Esophagus squamous epithelium (tissue), 5 donors: ENCODE data around the gene NQO2. TPM values are rescaled to one million over a fixed set of nuclear protein-coding genes. Genes with fewer than 3 reads are reported as not detected.

Experiments
- DNase-seq: peaks from one replicate; lab custom pipeline; 2025; lab: John Stamatoyannopoulos, UW
- H3K27ac ChIP-seq, 4 donors: fragments of 200-600 bp; sonication (generic); one replicate each; pipeline ENCODE4 v1.5.1; 2016 to 2019; ENCODE audit warnings: mild to moderate bottlenecking in 1 of 4
- H3K27me3 ChIP-seq, 4 donors: fragments of 200-600 bp; sonication (generic); 1 replicate in 3 of 4; 2 replicates in 1 of 4; pipeline versions ENCODE4 v1.5.1 to v1.6.0; 2017 to 2021; ENCODE audit warnings: antibody characterized with exemption in 1 of 4
- H3K36me3 ChIP-seq, 3 donors: fragments of 200-600 bp; sonication (generic); one replicate each; pipeline ENCODE4 v1.5.1; 2016 to 2019
- H3K4me1 ChIP-seq, 3 donors: fragments of 200-600 bp; sonication (generic); one replicate each; pipeline ENCODE4 v1.5.1; 2017 to 2019
- H3K4me3 ChIP-seq, 4 donors: fragments of 200-600 bp; sonication (generic); 1 replicate in 3 of 4; 2 replicates in 1 of 4; pipeline ENCODE4 v1.5.1; 2016 to 2019; ENCODE audit warnings: mild to moderate bottlenecking in 2 of 4, moderate library complexity in 1 of 4
- H3K9me3 ChIP-seq, 3 donors: fragments of 200-600 bp; sonication (generic); one replicate each; pipeline ENCODE4 v1.5.1; 2016 to 2019
- CTCF ChIP-seq, 6 experiments: fragments of 450-650 bp in 4 of 6; fragments of 200-600 bp in 2 of 6; sonication (generic) in 2 of 6; IDR thresholded peaks; one replicate each; pipeline ENCODE4 v1.5.1; 2016 to 2019; ENCODE audit warnings: antibody characterized with exemption in 6 of 6, mild to moderate bottlenecking in 4 of 6, moderate library complexity in 4 of 6
- POLR2A ChIP-seq, 4 donors: fragments of 450-650 bp; IDR thresholded peaks; one replicate each; pipeline ENCODE4 v1.6.1; 2017; ENCODE audit warnings: antibody characterized with exemption in 4 of 4, mild to moderate bottlenecking in 4 of 4, moderate library complexity in 3 of 4
- WGBS, 2 donors: methylation state at CpG; one replicate each; pipeline ENCODE4 v1.1.5; 2018; 5-methylcytosine and 5-hydroxymethylcytosine counted together
- intact Hi-C: fragments of 100-400 bp; cut with DNase I; formaldehyde crosslinking; loops from one replicate; pipeline ENCODE4 v1.15.0; 2022
- total RNA-seq, 4 donors: library from RNA; depleted of rRNA; stranded (reverse); fragments of >200 nt; gene quantifications; one replicate each; pipeline ENCODE4 v1.1.0, GENCODE V29; 2016
- donor health status: DM: yes; HTN: yes; CAD: no.

NQO2 gene
- total RNA-seq, 4 donors from 2014 or later, result 18.7 to 38.3 (median 26.5) TPM

GRCh38 chr6:3035397-3035796 lies 35.7 kb downstream of the NQO2 start:
- Histone ChIP-seq H3K36me3 (no peaks in the 10 kb centered on the region), H3K4me1 (peaks cover 0 to 10% (median 0%) of the 10 kb centered on the region in 3 donors), H3K4me3 (no peak overlapping the region), H3K9me3 (no peaks in the 10 kb centered on the region), H3K27me3 (no peaks in the 10 kb centered on the region), H3K27ac (no peak overlapping the region)
- WGBS, 2 donors, result 81 to 84% methylated on average over 5 of the region's 5 CpGs
- no peak for TF ChIP-seq POLR2A (IDR thresholded peaks at IDR 0.05)
- TF ChIP-seq CTCF (IDR thresholded peaks at IDR 0.05), result no peak
- no peak for DNase-seq
- intact Hi-C loops, result no loop called here

DNA sequence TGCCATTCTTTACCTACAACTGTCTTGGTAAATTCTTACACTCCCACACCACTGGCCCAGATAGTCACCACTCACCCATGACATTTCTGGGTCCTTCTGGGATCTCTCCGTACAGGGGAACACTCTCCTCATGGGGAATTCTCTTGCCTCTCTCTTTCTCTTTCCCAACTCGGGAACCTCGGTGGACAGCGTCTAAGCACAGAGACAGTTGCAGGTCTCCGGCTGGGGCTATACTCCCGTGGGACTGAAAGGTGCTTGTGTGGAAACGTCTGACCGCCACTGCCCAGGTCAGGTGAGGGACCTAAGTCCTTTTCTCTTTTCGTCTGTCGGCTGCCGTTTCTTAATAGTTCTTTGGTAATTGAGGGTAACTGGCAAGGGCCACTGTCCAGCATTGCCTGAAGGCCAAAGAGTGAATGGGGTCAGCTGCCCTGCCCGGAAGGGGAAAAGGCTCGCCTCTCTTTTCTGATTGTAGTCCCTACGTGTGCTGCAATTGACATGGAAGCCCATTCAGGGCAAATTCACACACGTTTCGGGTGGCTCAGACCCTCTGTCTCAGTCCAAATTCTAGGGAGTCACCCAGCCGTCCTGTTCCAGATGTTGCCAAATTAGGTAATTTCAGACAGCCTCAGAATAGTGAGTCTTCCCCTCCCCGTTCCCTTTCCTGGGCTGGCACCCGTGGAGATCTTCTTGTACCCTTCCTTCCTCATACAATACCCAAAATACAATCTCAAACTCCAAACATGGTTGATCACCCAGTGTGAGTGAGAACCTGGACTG lies 37.4 kb downstream of the NQO2 start:
- no peak overlapping the region for H3K27ac ChIP-seq

DNA sequence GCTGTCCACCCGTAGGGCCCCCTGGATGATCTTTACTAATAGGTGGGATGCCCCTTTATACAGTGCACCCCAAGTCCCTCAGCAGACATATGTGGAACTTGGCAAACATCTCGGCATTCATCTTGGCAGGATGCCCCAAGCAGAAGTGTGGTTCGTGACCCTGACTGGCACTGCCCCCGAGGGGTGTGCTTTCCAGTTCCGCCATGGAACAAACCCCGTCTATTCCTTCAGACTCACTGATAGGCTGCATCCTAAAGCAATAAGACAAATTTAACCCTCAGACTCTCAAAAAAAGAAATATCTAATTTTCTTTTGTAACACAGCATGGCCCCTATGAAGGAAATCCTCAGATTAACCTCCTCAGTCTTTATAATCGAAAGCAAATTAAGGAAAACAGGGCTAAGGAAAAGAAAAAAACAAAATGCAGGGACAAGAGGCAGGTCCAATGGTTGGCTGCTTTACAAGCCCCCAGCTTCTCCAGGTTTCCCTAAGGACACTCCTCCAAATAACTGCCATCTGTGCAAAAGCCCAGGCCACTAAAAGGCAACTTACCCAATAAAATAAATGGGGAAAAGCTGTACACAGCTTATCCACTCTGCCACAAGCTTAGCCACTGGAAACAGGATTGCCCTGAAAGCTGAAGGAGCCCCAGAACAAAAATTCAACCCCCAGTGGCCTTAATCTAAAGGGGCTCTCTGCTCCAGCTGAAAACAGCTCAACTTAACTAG lies 38.1 kb downstream of the NQO2 start:
- no peak for DNase-seq
- TF ChIP-seq CTCF (IDR thresholded peaks at IDR 0.05), result no peak
- TF ChIP-seq POLR2A (IDR thresholded peaks at IDR 0.05), result no peak
- Histone ChIP-seq H3K36me3 (no peaks in the 10 kb centered on the region), H3K27ac (no peak overlapping the region), H3K4me3 (no peak overlapping the region), H3K27me3 (no peaks in the 10 kb centered on the region), H3K4me1 (peaks cover 0 to 10% (median 0%) of the 10 kb centered on the region in 3 donors), H3K9me3 (no peaks in the 10 kb centered on the region)
- intact Hi-C loops, result no loop called here
- 41 to 42% methylated on average over 6 to 7 of the region's 7 CpGs for WGBS, 2 donors

More for the DNA sequence above, 37.4 kb downstream of the NQO2 start:
- DNase-seq, result no peak
- no peak overlapping the region for H3K4me3 ChIP-seq
- TF ChIP-seq POLR2A (IDR thresholded peaks at IDR 0.05) (no peak), CTCF (IDR thresholded peaks at IDR 0.05) (no peak)
- intact Hi-C loops, result no loop called here
- no peaks in the 10 kb centered on the region for H3K9me3 ChIP-seq
- no peaks in the 10 kb centered on the region for H3K27me3 ChIP-seq
- 71 to 79% methylated on average over 16 of the region's 19 CpGs for WGBS, 2 donors
- H3K36me3 ChIP-seq, result no peaks in the 10 kb centered on the region
- peaks cover 0 to 10% (median 0%) of the 10 kb centered on the region in 3 donors for H3K4me1 ChIP-seq

DNA sequence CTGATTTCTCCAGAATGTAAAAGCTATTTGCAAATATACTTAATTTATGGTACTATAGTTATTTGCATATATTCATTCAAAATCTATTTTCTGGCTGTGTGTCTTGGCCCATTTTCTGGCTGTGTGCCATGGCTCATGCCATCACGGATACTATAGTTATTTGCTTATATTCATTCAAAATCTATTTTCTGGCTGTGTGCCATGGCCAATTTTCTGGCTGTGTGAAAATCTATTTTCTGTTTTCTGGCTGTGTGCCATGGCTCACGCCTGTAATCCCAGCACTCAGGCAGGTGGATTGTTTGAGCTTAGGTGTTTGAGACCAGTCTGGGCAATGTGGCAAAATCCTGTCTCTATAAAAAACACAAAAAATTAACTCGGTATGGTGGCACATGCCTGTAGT lies 39.7 kb downstream of the NQO2 start:
- WGBS, 2 donors, result 24 to 33% methylated on average over 2 to 3 of the region's 3 CpGs
- no peaks in the 10 kb centered on the region for H3K9me3 ChIP-seq
- no peaks in the 10 kb centered on the region for H3K36me3 ChIP-seq
- no peak overlapping the region for H3K27ac ChIP-seq
- H3K4me1 ChIP-seq, result peaks cover 0 to 10% (median 0%) of the 10 kb centered on the region in 3 donors
- no peak for TF ChIP-seq CTCF (IDR thresholded peaks at IDR 0.05)
- no peak for TF ChIP-seq POLR2A (IDR thresholded peaks at IDR 0.05)
- no peak overlapping the region for H3K4me3 ChIP-seq
- H3K27me3 ChIP-seq, result no peaks in the 10 kb centered on the region
- intact Hi-C loops, result no loop called here
- no peak for DNase-seq

DNA sequence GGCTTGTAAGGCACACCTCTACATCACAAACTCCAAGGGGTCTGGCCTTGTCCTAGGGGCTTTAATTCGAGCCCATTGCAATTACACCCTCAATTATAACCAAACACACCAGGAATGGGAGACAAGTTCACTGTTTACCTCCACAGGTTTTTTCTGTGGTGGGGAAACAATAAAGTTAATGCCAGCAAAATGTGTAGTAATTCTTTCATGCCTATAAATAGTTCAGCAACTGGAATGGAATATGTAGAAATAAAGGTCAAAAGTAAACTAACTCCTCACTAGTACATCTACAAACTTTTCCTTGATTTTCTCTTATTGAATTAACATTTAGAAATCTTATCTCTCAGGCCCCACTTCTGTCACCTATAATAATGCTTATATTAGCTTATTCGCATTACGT lies 41.5 kb downstream of the NQO2 start:
- TF ChIP-seq CTCF (IDR thresholded peaks at IDR 0.05) (no peak), POLR2A (IDR thresholded peaks at IDR 0.05) (no peak)
- H3K4me1 ChIP-seq, result peaks cover 0 to 10% (median 0%) of the 10 kb centered on the region in 3 donors
- no peak overlapping the region for H3K4me3 ChIP-seq
- WGBS, 2 donors, result 81 to 90% methylated on average over 3 of the region's 3 CpGs
- no peaks in the 10 kb centered on the region for H3K36me3 ChIP-seq
- H3K27me3 ChIP-seq, result no peaks in the 10 kb centered on the region
- no peak overlapping the region for H3K27ac ChIP-seq
- intact Hi-C loops, result no loop called here
- DNase-seq, result no peak
- no peaks in the 10 kb centered on the region for H3K9me3 ChIP-seq
